ENCODE results near the gene ST8SIA6. TPM values are rescaled to one million over a fixed set of nuclear protein-coding genes. Genes with fewer than 3 reads are reported as not detected.
A peak's percentile ranks its signal among the peaks of the same experiment; 100 is the strongest.

Gene ST8SIA6
- total and polyA plus RNA-seq, 9 of the 15 experiments (the other 6 are each of a cell fraction or from before 2014, with no cell fraction given): 0.69 to 6.7 (median 5.0) TPM

DNA sequence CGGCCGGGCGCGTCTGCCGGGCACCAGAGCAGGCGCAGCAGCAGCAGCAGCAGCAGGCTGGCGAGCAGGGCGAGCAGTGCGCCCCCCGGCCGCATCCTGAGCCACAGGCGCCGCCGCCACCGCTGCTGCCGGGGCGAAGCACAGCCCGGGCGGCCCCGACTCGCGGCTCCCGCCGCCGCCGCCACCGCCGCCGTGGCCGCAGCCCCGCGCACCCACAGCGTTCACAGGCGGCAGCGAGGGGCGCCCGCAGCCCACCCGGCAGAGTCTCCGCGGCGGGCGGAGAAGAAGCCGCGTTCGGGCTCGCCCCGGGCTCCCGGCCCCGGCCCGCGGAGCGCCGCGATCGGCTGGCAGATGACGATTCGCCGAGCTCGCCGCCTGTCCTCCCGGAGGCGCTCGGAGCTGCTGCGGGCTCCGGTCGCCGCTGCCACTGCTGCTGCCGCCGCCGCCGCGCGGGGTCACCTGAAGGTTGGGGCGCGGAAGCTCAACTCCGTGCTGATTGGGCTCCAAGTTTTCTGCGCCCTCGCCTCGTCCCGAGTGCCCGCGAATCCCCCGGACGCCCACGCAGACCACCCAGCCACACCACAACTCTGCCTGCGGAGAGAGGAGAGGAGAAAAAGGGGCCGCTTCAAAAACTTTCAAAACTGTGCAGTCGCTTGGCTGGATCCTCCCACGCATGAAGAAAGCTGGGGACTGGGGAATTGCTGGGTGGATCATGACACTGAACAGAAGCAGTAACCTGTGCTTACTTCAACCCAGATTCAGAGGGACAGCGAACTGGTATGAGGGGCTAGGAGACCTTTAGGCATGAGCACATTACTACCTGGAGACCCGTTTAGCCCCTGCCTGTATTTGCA lies at the start of gene ST8SIA6 (continued):
- no peak for TF ChIP-seq ZFP30 (CRISPR knock-in tag; IDR thresholded peaks at IDR 0.05; ENCODE audit: borderline replicate concordance)
- 0 out of 4 replicates have a peak, but pooled peaks of 1 of the 2 experiments have one; percentile 31 for TF ChIP-seq HDAC1 (IDR thresholded peaks at IDR 0.05)
- peak; percentile 48; the same call in 1 of the 2 replicates for TF ChIP-seq RB1 (IDR thresholded peaks at IDR 0.05; ENCODE audit: low read depth)
- TF ChIP-seq HDAC2 (IDR thresholded peaks at IDR 0.05): 0 out of 2 replicates have a peak, but pooled peaks have one; percentile 41
- TF ChIP-seq TRIM28 (IDR thresholded peaks at IDR 0.05): no peak
- peak; percentile 16; the same call in 1 of the 2 replicates for TF ChIP-seq PHB2 (IDR thresholded peaks at IDR 0.05; ENCODE audit: low read depth)
- TF ChIP-seq, protein P1, sequence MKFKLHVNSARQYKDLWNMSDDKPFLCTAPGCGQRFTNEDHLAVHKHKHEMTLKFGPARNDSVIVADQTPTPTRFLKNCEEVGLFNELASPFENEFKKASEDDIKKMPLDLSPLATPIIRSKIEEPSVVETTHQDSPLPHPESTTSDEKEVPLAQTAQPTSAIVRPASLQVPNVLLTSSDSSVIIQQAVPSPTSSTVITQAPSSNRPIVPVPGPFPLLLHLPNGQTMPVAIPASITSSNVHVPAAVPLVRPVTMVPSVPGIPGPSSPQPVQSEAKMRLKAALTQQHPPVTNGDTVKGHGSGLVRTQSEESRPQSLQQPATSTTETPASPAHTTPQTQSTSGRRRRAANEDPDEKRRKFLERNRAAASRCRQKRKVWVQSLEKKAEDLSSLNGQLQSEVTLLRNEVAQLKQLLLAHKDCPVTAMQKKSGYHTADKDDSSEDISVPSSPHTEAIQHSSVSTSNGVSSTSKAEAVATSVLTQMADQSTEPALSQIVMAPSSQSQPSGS (CRISPR knock-in tag; IDR thresholded peaks at IDR 0.05): no peak
- TF ChIP-seq HDAC6 (IDR thresholded peaks at IDR 0.05; ENCODE audit: low read depth, low read length): no peak
- TF ChIP-seq KLF16 (IDR thresholded peaks at IDR 0.05): peak; percentile 27; the same call in 1 of the 2 replicates
- TF ChIP-seq, protein P2, sequence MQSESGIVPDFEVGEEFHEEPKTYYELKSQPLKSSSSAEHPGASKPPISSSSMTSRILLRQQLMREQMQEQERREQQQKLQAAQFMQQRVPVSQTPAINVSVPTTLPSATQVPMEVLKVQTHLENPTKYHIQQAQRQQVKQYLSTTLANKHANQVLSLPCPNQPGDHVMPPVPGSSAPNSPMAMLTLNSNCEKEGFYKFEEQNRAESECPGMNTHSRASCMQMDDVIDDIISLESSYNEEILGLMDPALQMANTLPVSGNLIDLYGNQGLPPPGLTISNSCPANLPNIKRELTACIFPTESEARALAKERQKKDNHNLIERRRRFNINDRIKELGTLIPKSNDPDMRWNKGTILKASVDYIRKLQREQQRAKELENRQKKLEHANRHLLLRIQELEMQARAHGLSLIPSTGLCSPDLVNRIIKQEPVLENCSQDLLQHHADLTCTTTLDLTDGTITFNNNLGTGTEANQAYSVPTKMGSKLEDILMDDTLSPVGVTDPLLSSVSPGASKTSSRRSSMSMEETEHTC (IDR thresholded peaks at IDR 0.05): no peak
- TF ChIP-seq SMARCA4 (IDR thresholded peaks at IDR 0.05): peak; percentile 23; the same call in 1 of the 2 replicates
- no peak for TF ChIP-seq HNRNPLL (IDR thresholded peaks at IDR 0.05; ENCODE audit: low read depth, low read length, poor library complexity, severe bottlenecking)
- TF ChIP-seq BCOR (IDR thresholded peaks at IDR 0.05): peak; percentile 37; the same call in 1 of the 2 replicates
- TF ChIP-seq NCOA1 (IDR thresholded peaks at IDR 0.05; ENCODE audit: low read depth): 0 out of 2 replicates have a peak, but pooled peaks have one; percentile 29
- TF ChIP-seq, protein P3, sequence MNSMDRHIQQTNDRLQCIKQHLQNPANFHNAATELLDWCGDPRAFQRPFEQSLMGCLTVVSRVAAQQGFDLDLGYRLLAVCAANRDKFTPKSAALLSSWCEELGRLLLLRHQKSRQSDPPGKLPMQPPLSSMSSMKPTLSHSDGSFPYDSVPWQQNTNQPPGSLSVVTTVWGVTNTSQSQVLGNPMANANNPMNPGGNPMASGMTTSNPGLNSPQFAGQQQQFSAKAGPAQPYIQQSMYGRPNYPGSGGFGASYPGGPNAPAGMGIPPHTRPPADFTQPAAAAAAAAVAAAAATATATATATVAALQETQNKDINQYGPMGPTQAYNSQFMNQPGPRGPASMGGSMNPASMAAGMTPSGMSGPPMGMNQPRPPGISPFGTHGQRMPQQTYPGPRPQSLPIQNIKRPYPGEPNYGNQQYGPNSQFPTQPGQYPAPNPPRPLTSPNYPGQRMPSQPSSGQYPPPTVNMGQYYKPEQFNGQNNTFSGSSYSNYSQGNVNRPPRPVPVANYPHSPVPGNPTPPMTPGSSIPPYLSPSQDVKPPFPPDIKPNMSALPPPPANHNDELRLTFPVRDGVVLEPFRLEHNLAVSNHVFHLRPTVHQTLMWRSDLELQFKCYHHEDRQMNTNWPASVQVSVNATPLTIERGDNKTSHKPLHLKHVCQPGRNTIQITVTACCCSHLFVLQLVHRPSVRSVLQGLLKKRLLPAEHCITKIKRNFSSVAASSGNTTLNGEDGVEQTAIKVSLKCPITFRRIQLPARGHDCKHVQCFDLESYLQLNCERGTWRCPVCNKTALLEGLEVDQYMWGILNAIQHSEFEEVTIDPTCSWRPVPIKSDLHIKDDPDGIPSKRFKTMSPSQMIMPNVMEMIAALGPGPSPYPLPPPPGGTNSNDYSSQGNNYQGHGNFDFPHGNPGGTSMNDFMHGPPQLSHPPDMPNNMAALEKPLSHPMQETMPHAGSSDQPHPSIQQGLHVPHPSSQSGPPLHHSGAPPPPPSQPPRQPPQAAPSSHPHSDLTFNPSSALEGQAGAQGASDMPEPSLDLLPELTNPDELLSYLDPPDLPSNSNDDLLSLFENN (IDR thresholded peaks at IDR 0.05; ENCODE audit: low read depth in 2 of 2, low read length in 2 of 2): no peak
- TF ChIP-seq KAT2B (IDR thresholded peaks at IDR 0.05; ENCODE audit: low read depth, low read length): no peak
- no peak for TF ChIP-seq ZEB2 (IDR thresholded peaks at IDR 0.05)
- peak; percentile 71; the same call in 1 of the 2 replicates for TF ChIP-seq ZBTB7A (IDR thresholded peaks at IDR 0.05; ENCODE audit: borderline replicate concordance, control insufficient read depth, low read depth, low read length)
- TF ChIP-seq POLR2AphosphoS5 (IDR thresholded peaks at IDR 0.05; ENCODE audit: control insufficient read depth, insufficient read depth, low read depth, low read length): peak; percentile 39
- TF ChIP-seq NFIX (CRISPR knock-in tag; IDR thresholded peaks at IDR 0.05; ENCODE audit: low read depth): no peak
- no peak for TF ChIP-seq E2F3 (CRISPR knock-in tag; IDR thresholded peaks at IDR 0.05)
- peak; percentile 44; the same call in 1 of the 2 replicates for TF ChIP-seq DPF2 (IDR thresholded peaks at IDR 0.05)
- TF ChIP-seq ZNF212 (CRISPR knock-in tag; IDR thresholded peaks at IDR 0.05): no peak
- peak; percentile 65 for TF ChIP-seq CXXC5 (CRISPR knock-in tag; IDR thresholded peaks at IDR 0.05)

All from K562 (cell line).